HG02678 (cell line): ENCODE results near the gene CDKL1.
A peak's percentile ranks its signal among the peaks of the same experiment; 100 is the strongest.
"Not testable (repeated sequence)": the region's sequence is repeated elsewhere in the genome, so short reads cannot be mapped to it uniquely, and the experiment has no call there.

Experiments
- ATAC-seq: cut with Tn5 transposase; IDR thresholded peaks from one replicate; pipeline ENCODE4 v1.9.1; 2021; ENCODE audit warnings: mild to moderate bottlenecking, moderate library complexity; ENCODE audit not compliant: unreplicated experiment

Gene CDKL1

DNA sequence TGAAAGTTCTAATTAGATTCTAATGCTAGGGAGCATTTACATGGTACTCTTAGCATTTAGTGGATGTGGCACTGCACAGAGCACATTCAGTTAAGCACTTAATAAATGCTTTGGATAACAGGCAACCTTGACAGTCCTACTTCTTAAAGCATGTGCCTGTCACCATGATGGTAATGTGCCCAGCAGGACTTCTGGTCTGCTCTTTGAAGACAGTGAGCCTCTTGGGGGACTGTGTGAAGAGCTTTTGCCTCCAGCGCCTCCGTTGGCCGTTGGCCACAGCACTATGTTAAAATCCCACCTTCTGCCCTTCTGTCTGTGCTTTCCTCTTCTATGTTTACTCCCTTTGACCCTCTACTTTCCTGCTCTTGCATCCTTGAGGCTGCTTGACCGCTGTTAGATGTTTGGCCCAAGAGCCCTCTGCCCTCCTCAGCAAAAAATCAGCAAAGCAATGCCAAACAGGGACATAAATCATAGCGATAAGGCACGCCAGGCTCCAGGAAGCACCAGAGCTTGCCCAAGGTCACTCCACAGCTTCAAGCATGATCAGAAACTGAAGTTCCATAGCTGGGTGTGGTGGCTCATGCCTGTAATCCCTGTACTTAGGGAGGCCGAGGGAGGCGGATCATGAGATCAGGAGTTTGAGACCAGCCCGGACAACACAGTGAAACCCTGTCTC is 8.3 kb downstream of the CDKL1 start:
- ATAC-seq = no peak

DNA sequence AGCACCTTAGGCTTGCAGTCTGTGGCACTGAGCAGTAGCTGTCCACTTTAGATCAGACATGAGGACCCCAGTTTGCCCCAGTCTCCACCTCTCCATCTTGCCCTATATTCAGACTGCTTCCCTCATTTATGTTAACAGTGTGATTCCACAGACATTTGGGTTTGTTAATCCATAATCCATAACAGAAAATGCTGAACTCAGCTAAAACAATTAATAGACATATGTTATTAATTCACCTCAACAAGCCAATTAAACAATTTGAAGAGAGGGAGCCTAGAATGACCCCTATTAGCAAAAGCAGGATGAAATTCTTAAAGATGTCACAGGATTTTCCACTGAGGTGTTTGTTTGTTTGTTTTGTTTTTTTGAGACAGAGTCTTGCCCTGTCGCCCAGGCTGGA is 9.1 kb downstream of the CDKL1 start:
- ATAC-seq = no peak

DNA sequence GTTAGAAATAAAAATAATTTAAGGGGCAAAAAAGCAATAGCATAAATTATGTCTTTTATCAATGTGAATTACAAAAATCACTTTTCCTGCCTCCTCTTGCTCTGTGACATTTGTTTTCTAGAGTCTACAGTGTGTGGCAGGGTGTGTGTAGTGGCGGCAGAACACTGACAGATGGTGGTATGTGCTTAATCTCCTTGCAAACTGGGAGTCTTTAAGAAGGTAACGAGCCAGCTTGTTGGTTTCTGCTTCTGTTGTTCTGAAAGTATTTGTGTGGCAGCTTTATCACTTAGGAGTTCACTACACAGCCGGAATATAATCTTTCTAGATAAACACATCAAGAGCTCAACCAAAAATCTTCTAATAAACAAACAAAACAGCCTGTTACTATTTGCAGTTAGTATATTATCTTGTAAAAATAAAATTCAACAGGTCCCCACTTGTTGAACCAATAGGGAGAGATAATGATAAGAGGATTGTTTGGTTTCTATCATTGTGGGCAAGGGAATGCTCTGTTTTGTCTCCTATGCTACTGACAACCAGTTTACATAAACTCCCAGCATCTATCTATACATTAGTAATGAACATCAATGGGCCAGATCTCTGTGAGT is 13.0 kb downstream of the CDKL1 start:
- no peak for ATAC-seq

DNA sequence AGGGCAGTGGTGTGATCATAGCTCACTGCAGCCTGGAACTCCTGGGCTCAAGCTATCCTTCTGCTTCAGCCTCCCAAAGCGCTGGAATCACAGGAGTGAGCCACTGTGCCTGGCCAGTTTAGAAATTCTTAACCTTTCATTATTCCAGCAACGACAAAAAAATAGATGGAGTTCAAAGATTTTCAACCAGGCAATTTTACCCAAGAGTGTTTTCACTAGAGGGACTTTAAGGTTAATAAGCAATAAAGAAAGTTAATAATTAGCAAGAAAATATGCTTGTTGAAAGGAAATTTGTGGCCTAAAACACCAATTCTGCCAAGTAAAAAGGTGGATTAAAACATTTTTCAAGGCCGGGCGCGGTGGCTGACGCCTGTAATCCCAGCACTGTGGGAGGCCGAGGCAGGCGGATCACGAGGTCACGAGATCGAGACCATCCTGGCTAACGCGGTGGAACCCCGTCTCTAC is 14.8 kb downstream of the CDKL1 start:
- no peak for ATAC-seq

DNA sequence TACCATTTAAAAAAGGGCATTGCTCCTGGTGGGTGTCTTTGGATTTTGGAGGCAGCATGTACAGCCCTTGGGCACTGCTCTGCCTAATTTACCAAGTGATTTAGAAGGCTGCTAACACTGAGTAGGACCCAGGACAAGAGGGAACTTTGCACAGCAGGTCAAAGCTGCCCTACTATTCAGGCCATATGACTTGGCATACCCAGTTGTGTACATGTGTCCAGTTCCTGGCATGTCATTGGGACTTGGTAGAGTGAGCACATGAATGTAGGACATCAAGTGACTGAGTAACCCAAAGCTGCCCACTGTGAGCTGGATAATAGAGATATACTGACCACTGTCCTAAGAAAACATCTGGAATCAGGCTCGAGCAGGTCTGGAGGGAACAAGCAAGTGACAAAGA is 15.7 kb downstream of the CDKL1 start:
- ATAC-seq = no peak

DNA sequence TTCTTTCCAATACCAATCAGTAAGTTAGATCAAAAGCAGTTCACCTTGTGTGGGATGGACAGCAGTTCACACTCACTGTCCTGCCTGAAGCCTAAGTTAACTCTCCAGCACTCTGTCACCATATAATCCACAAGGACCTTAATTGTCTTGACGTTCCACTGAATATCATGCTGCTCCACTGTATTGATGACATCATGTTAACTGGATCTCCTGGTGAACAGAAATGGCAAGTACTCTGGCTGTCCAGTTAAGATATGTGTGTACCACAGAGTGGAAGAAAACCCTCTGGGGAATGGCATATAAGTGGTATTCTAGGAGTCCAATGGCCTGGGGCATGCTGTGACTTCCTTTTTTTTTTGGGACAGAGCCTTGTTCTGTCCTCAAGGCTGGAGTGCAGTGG is 16.2 kb downstream of the CDKL1 start:
- no peak for ATAC-seq

DNA sequence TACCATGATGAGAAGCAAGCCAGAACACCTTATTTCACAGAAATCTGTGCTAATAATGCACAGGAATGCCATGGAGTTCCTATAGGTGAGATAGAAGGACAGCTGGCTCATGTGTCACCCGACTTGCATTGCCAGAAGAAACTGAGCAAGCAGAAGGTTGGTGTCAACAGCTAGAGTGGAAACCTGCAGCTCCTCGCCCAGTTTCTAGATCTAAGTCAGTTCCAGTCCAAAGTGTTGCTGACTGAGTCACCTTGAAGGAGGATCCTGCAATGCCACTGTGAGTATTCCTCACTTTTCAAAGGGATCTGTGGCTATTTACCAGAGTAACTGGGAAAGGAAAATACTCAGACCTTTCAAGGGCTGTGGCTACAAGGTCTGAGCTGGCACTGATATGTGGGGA is 17.1 kb downstream of the CDKL1 start:
- ATAC-seq = no peak

DNA sequence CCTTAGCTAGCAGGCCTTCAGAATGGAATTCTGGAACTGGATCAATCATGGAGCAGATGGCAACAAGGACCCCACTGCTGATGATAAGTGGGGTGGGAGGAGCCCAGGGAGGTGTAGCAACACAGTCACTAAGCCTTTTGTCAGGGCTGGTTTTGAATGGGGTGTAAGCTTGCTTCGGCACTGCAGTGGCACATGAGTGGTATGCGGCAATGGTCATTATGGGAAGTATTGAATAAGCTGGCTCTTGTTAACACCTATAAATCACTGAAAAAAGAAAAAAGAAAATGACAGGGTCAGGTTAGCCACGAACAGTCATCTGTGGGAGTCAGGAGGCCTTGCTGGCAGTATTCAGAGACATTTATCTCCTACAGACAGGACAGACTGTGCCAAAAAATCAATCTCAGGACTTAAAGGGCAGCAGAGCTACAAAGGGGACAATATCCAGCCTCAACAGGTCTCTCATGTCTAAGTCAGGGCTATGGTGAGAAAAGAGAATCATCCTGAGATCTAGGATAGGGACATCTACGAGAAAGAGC is 19.1 kb downstream of the CDKL1 start:
- no peak for ATAC-seq

DNA sequence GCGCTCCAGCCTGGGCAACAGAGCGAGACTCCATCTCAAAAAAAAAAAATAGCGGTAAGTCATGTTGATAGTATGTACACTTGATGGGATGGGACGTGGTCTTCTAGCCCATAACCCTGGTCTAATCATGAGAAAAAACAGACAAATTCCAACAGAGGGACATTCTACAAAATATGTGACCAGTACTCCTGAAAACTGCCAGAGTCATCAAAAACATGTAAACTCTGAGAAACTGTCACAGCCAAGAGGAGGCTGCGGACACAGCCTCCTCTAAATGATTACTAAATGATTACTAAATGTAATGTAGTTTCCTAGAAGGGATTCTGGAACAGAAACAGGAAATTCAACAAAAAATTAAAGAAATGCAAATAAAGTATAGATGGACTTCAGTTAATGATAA is 20.9 kb downstream of the CDKL1 start:
- ATAC-seq = no peak

DNA sequence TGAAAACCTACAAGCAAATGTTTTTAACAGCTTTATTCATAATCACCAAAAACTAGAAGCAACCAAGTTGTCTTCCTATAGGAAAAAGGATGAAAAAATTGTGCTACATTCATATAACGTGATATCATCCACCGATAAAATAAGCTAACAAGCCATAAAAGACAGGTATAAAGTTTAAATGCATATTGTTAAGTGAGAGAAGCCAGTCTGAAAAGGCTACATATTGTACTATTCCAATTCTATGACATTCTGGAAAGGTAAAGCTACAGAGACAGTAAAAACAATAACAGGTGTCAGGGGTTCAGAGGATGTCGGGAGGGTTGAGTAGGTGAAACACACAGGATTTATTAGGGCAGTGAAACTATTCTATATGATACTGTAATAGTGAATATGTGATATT is 22.7 kb downstream of the CDKL1 start:
- ATAC-seq = no peak

DNA sequence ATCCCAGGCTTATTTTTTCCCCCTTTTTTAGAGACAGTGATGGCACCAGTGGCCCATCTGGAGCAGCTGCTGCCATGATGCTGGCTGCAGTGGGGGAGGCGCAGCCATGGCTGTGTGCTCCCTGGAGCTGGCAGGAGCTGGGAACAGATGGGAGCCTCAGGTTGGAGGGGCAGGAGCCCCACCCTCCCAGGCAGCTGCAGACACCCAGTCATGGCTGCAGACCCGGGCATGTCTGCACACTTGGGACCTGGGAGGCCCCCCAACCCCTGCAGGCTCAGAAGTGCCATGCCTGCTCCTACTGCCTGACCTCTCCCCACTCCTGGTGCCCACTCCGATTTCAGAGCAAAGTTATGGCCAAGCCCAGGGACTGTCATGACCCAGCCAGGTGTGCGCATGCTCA is 25.1 kb downstream of the CDKL1 start:
- no peak for ATAC-seq

DNA sequence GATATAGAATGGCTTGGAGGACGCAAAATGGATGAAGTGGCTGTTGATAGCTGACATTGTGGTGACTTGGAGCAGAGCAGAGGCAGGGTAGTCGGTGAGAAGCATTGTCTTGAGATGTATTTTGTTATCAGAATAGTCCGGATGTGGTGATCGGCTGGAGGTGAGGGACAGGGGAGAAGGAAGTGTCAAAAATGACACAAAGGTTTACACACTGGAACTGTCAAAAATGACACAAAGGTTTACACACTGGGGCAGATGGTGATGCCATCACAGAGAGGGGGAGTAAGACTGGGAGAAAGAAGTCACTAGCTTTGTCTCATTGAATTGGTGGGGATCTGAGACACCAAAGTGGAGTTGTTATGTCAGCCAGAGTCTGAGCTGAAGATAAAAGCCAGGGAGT is 30.1 kb downstream of the CDKL1 start:
- no peak for ATAC-seq

DNA sequence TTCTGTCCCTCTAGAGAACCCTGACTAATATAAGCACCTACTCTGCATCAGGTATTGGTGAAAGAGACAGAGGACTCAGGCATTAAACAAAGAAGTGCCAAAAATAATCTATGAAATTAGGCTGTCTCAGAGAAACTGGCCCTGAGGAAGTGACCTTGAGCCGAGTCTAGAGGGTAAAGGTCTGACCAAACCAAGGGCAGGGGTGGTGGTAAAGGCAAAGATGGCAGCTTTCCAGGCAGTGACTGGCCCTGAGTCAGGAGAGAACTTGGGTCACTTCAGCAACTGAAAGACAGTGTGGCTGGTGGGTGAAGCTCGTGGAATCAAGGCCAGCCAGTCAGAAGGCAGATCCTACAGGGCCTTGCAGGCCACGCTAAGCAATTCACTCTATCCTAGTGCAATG is 30.6 kb downstream of the CDKL1 start:
- no peak for ATAC-seq

DNA sequence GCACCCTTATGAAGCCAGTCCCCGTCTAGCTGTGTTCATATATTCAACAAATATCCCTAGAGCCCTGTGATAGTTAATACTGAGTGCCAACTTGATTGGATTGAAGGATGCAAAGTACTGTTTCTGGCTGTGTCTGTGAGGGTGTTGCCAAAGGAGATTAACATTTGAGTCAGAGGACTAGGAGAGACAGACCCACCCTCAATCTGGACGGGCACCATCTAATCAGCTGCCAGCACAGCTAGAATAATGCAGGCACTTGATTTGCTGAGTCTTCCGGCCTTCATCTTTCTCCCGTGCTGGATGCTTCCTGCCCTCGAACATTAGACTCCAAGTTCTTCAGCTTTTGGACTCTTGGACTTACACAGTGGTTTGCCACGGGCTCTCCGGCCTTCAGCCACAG is 31.1 kb downstream of the CDKL1 start:
- ATAC-seq = not testable (repeated sequence)

DNA sequence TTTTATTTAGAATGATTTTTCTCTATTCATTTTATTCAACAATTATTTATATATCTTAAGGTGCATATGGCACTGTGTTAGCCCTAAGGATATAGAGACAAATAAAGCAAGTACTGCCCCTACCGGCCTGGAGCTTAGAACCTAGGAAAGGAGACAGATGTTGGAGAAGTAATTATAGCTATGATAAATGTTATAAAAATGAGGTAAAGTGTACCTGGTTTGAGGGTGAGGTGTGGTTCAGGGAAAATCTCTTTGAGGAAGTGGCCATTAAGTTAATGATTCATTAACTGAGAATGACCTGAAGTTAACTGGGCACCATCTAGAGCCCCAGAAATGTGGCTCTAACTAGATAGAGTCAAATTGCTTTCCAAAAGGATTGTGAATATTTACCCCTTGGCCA is 31.9 kb downstream of the CDKL1 start:
- ATAC-seq = no peak

DNA sequence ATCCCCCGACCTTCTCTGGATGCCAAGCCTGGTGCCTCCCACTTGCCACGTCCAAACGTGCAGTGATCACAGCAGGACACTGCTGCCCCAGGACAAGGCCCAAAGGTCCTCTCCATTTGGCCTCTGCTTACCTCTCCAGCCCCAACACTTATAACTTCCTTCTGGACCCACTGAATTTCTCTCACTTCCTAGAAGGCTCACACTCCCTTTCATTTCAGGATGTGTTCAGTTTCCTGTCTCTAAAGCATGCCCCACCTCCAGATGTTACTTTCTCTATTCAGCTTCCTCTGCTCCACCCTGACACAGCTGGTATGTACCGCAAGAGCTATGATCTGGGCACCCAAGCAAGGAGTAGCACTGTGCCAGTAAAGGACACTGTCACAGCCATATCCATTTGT is 33.0 kb downstream of the CDKL1 start:
- ATAC-seq = peak; percentile 98

DNA sequence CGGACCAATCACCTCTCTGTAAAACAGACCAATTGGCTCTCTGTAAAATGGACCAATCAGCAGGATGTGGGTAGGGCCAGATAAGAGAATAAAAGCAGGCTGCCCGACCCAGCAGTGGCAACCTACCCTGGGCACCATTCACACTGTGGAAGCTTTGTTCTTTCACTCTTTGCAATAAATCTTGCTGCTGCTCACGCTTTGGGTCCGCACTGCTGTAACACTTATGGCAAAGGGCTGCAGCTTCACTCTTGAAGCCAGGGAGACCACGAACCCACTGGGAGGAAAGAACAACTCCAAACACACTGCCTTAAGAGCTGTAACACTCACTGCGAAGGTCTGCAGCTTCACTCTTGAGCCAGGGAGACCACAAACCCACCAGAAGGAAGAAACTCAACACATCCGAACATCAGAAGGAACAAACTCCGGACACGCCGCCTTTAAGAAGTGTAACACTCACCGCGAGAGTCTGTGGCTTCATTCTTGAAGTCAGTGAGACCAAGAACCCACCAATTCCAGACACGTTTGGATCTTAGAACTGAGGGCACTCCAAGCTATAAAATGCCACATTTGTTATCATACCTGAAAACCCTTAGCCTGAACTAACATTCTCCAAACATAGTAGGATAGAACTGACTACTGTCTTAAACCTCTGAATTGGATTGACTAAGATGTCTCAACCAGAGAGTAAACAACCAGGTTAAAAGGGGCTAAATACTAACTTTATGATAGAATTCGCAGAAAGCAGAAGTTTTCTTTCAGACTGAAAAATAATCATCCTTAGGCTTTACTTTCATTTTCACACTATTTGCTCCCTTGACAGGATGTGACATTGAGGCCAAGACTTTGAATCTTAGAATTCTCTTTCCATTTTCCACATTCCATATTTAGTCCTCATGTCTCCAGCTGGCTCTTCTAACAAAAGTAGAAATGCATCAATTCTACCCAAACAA is 33.6 kb downstream of the CDKL1 start:
- peak; percentile 22 for ATAC-seq

DNA sequence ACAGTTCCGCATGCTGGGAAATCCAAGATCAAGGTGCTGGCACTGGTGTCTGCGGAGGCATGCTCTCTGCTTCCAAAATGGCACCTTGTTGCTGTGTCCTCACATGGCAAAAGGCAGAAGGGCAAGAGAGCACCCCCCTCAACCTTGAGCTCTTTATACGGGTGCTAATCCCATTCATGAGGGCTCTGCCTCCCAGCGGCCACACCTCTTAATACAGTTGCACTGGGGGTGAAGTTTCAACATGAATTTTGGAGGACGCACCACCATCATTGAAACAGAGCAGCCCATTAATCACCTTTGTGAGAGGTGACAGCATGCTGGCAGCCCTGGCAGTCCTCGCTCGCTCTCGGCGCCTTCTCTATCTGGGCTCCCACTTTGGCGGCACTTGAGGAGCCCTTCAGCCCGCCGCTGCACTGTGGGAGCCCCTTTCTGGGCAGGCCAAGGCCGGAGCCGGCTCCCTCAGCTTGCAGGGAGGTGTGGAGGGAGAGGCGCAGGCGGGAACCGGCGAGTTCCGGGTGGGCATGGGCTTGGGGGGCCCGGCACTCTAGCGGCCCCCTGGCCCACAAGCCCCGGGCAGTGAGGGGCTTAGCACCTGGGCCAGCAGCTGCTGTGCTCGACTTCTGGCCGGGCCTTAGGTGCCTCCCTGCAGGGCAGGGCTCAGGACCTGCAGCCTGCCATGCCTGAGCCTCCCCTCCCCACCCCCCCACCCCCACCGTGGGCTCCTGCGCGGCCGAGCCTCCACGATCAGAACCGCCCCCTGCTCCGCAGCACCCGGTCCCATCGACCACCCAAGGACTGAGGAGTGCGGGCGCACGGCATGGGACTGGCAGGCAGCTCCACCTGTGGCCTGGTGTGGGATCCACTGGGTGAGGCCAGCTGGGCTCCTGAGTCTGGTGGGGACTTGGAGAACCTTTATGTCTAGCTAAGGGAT is 34.9 kb downstream of the CDKL1 start:
- ATAC-seq = not testable (repeated sequence)

DNA sequence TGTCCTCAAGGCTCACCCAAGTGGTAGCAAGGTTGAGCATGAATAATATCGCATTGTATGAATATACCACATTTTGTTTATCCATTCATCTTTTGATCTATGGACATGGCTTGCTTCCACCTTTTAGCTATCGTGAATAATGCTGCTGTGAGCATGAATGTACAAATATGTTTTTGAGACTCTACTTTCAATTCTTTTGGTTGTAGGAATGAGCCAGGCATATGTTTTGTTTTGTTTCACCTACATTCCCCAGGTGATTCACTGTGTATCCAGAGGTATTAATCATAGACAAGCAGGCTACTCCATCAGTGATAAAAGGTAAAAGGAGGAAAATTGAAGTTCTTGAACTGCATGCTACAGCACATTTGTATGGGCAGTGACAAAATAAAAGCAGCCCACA is 35.8 kb downstream of the CDKL1 start:
- no peak for ATAC-seq

DNA sequence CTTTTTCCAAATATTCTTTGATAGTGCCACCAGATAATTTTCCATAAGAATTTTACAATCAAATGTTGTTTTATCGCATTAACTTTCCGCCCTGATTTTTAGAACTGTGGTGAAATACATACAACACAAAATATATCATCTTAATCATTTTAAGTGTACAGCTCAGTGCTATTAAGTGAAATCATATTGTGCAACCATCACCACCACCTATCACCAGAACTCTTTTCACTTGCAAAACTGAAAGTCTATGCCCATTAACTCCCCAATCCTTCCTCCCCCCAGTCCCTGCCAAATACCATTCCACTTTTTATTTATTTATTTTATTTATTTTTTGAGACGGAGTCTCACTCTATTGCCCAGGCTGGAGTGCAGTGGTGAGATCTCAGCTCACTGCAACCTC is 36.6 kb downstream of the CDKL1 start:
- ATAC-seq = no peak
